ENCODE results near the gene KREMEN2. TPM values are rescaled to one million over a fixed set of nuclear protein-coding genes. Genes with fewer than 3 reads are reported as not detected.

Gene KREMEN2
- total RNA-seq, 1 experiment from 2014 or later: 1.7 TPM

DNA sequence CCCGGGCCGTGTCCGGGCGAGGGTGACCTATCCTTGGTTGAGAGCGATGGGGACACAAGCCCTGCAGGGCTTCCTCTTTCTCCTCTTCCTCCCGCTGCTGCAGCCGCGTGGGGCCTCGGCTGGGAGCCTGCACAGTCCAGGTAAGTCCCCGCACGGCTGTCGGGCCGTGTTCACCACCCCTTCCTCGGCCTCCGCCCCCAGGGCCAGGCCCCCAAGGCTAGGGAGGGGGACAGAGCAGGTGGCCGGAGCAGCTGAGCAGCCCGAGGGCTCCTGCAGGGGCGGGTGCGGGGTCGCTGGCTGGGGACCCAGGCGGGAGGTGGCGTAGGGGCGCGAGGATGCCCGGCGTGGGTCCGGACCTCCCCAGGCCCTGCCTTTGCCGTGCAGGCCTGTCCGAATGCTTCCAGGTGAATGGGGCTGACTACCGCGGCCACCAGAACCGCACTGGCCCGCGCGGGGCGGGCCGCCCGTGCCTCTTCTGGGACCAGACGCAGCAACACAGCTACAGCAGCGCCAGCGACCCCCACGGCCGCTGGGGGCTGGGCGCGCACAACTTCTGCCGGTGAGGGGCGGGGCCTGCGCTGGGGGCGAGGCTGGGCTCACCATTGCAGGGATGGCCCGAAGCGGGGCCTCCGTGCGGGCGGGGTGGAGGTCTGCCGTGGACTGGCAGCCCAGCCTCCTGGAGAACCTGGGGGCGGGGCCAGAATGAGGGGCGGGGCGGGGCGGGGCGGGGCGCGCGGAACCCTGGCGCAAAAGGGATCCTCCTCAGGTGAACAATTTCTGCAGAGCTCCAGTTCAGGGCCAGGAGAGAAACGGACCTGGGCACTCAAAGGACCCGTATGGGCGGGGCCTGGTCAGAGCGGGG lies 631 bp downstream of the KREMEN2 start:
- peak; percentile 64 for DNase-seq (ENCODE audit: low spot score)

GRCh38 chr16:2966043-2966807 lies 2.1 kb downstream of the KREMEN2 start:
- no peak for DNase-seq (ENCODE audit: low spot score)

- no peak for DNase-seq (ENCODE audit: low spot score)
Measured at GRCh38 chr16:2966808-2967191, 2.7 kb downstream of the KREMEN2 start.

DNA sequence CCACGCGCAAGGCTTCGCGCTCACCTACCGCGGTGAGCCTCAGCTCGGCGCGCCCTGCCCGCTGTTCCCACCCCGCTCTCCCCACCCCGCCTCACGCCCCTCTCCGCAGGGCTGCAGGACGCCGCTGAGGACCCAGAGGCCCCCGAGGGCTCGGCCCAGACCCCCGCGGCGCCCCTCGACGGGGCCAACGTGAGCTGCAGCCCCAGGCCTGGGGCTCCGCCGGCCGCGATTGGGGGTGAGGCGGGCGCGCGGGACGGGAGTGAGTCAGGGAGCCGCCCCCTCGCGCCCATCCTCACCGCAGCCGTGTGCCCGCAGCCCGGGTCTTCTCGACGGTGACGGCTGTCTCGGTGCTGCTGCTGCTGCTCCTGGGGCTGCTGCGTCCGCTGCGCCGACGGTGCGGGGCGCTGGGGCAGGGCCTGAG lies 3.1 kb downstream of the KREMEN2 start:
- DNase-seq (ENCODE audit: low spot score): no peak

DNA sequence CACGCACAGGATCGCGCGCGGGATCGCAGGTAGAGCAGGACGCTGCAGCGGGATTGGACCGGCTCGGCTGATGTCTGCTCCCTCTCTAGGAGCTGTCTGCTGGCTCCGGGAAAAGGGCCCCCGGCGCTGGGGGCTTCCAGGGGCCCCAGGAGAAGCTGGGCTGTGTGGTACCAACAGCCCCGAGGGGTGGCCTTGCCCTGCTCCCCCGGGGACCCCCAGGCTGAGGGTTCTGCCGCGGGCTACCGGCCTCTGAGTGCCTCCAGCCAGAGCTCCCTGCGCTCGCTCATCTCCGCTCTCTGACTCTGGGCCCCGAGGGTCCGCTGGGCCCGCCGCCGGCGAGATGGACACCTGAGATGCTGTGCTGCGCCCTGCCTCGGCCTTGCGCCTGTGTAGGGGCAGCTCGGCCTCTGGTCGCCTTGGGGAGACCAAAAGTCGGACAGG lies 3.7 kb downstream of the KREMEN2 start:
- no peak for DNase-seq (ENCODE audit: low spot score)

DNA sequence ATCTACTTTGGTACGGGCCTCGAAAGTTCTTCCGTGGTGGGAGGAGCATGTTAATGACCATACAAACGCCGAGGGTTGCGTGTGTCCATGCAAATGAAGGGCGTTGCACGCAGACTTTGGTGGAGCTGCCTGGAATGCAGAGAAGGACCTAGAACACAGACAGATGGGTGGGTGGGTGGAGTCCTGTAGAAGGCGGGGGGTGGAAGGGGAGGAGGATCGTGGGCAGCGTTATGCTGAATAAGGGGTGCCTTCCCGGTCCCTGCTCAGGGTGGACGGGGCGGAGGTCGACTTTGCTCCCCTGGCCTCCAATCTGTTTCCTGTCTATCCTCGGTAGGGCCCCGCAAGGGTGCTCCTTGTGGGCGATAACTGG lies 4.3 kb downstream of the KREMEN2 start:
- DNase-seq (ENCODE audit: low spot score): no peak

- peak; percentile 79 for DNase-seq (ENCODE audit: low spot score)
Measured at GRCh38 chr16:2968738-2969544, 4.9 kb downstream of the KREMEN2 start, which contains the start of gene PAQR4. TSS of gene PAQR4 (plus strand) at chr16:2969348. CDS start at chr16:2969675, 327 bp downstream.

- DNase-seq (ENCODE audit: low spot score): peak; percentile 70
Measured at GRCh38 chr16:2969545-2970521, 5.8 kb downstream of the KREMEN2 start.

DNA sequence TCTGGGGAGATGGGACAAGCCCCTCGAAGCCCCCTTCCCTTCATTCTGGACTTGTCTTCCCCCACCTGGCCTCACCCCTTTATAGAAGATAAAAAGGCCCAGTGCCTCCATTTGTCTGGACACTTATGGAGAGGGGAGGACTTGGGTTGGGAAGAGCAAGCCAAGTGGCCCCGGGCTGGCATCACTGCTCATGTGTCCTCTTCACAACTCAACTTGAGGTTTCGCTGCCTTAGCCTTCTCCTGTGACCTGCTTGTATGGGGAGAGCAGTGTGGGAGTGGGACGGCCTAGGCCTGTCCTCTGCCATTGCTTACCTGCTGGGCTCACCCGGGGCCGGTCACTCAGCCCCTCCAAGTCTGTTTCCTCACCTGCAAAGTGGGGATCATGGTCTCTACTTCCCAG lies 6.5 kb downstream of the KREMEN2 start:
- DNase-seq (ENCODE audit: low spot score): no peak

DNA sequence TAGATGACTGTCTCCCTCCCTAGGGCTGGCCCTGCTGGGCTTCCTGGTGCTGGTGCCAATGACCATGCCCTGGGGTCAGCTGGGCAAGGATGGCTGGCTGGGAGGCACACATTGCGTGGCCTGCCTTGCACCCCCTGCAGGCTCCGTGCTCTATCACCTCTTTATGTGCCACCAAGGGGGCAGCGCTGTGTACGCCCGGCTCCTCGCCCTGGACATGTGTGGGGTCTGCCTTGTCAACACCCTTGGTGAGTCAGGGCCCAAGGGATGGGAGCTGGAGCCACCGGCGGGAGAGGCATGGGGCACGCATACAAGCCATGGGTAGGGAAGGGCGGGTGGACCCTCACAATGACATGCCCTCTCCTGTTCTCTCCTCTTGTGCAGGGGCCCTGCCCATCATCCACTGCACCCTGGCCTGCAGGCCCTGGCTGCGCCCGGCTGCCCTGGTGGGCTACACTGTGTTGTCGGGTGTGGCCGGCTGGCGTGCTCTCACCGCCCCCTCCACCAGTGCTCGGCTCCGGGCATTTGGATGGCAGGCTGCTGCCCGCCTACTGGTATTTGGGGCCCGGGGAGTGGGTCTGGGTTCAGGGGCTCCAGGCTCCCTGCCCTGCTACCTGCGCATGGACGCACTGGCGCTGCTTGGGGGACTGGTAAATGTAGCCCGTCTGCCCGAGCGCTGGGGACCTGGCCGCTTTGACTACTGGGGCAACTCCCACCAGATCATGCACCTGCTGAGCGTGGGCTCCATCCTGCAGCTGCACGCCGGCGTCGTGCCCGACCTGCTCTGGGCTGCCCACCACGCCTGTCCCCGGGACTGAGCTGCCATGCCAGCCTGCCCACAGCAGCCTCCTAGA lies 7.3 kb downstream of the KREMEN2 start:
- DNase-seq (ENCODE audit: low spot score): no peak

GRCh38 chr16:2971985-2972784 lies 8.1 kb downstream of the KREMEN2 start:
- no peak for DNase-seq (ENCODE audit: low spot score)

DNA sequence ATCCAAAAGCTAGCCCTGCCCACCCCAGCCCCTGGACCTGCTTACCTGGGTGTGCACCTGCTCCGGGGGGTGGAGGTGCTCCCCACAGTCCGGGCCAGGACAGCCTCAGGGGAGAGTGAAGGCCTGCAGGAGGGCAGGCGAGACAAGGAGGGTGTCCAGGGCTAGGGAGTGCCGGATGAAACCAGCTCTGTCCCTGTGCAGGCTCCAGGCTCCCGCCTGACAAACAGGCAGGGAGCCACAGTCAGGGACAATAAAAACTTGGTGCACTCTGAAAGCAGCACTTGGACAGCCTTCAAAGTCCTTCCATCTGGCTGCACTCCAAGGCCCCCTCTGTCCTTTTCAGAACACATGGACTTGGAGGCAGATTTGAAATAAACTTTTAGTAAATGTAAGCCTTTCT lies 9.0 kb downstream of the KREMEN2 start:
- DNase-seq (ENCODE audit: low spot score): no peak

DNA sequence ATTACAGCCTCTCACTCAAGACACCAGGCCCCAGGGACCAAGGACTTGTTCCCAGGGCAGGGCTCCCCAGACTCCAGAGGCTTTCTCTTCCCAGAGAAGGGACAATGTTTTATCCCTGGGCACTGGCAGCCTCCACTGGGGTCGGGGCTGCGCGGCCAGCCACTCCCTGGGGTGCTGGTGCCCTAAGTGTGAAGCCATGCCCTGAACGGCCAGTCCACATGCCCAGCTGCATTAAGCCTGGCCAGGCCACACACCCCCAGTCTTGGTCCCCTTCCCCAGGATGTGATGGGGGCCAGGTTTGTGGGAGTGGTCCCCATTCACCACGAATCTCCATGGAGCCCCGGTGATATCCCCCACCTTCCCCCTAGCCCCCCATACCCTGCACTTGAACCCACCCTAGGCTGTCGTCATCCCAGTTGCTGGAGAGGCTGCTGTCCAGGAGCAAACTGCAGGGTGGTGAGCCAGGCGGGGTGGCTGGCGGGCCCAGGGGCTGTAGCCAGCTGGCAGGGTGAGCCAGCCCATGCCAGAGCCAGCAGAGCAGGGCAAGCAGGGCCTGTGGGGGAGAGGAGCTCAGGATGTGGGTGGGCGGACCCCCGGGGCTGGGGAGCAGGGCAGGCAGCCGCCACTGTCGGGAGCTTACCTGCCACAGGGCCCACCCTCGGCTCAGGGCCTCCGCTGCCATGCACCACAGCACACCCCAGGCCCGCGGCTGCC lies 9.7 kb downstream of the KREMEN2 start:
- DNase-seq (ENCODE audit: low spot score): no peak

- no peak for DNase-seq (ENCODE audit: low spot score)
Measured at GRCh38 chr16:2974319-2975056, 10.4 kb downstream of the KREMEN2 start.

- DNase-seq (ENCODE audit: low spot score): no peak
Measured at GRCh38 chr16:2975161-2975795, 11.2 kb downstream of the KREMEN2 start.

DNA sequence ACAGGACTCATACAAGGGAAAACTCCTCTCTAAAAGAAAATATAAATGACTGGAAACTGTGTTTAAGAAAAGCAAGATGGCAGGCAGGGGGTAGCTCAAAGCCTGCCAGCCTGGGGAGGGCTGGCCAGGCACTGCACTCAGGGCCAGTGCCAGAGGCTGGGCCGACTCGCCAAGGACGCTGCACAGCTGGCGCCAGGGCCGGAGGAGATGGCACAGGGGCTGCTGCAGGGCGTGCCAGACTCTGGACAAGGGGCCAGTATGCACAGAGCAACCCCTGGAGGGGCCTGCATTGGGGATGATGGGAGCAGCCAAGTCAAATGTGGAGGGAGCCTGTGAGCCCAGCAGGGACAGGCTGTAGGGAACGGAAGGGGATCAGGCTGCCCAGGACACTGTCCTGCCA lies 12.1 kb downstream of the KREMEN2 start:
- no peak for DNase-seq (ENCODE audit: low spot score)

DNA sequence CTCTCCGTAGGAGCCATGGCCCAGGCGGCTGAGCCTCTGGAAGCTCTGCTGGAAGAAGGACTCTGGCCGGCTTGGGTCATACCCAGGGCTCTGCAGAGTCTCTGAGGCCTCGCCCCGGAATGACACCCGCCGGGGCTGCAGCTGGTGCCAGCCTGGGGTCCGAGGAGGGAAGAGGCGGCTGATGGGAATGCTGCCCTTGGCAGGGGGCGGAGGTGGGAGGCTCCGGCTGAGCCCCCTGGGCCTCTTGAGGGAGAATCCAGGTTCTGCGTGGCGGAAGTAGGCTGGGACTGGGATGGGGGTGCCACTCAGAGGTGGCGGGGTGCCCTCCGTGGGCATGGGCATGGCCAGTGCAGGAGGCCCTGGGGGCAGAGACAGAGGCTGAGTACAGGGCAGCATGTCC lies 12.6 kb downstream of the KREMEN2 start:
- DNase-seq (ENCODE audit: low spot score): no peak

All from A172 (cell line).